HG03135 (cell line): ENCODE measurements around the gene KIAA1328.

Source experiments
- ATAC-seq: cut with Tn5 transposase; IDR thresholded peaks from one replicate; pipeline ENCODE4 v1.9.1; 2021; ENCODE audit warnings: mild to moderate bottlenecking, moderate library complexity; ENCODE audit not compliant: unreplicated experiment

Gene KIAA1328

GRCh38 chr18:37249171-37249886 lies 420.4 kb downstream of the KIAA1328 start:
- ATAC-seq, result no peak

GRCh38 chr18:37249895-37250618 lies 421.1 kb downstream of the KIAA1328 start:
- no peak for ATAC-seq

- no peak for ATAC-seq
Observed at GRCh38 chr18:37251679-37252078, 422.8 kb downstream of the KIAA1328 start.

- ATAC-seq, result no peak
Observed at GRCh38 chr18:37252342-37252741, 423.4 kb downstream of the KIAA1328 start.

- ATAC-seq, result no peak
Observed at GRCh38 chr18:37252854-37253393, 424.0 kb downstream of the KIAA1328 start.

GRCh38 chr18:37253394-37254235 lies 424.7 kb downstream of the KIAA1328 start:
- no peak for ATAC-seq

GRCh38 chr18:37254236-37254754 lies 425.4 kb downstream of the KIAA1328 start:
- no peak for ATAC-seq

- ATAC-seq, result no peak
Observed at GRCh38 chr18:37254973-37255372, 426.0 kb downstream of the KIAA1328 start.

- ATAC-seq, result no peak
Observed at GRCh38 chr18:37258131-37258530, 429.2 kb downstream of the KIAA1328 start.

GRCh38 chr18:37258819-37259218 lies 429.9 kb downstream of the KIAA1328 start:
- ATAC-seq, result no peak

- no peak for ATAC-seq
Observed at GRCh38 chr18:37259711-37260110, 430.8 kb downstream of the KIAA1328 start.

GRCh38 chr18:37260367-37261093 lies 431.6 kb downstream of the KIAA1328 start:
- no peak for ATAC-seq

- ATAC-seq, result no peak
Observed at GRCh38 chr18:37261246-37261840, 432.4 kb downstream of the KIAA1328 start.

- no peak for ATAC-seq
Observed at GRCh38 chr18:37261988-37262387, 433.1 kb downstream of the KIAA1328 start.

GRCh38 chr18:37264956-37265355 lies 436.0 kb downstream of the KIAA1328 start:
- ATAC-seq, result no peak

GRCh38 chr18:37265382-37265781 lies 436.5 kb downstream of the KIAA1328 start:
- no peak for ATAC-seq

GRCh38 chr18:37266290-37266689 lies 437.4 kb downstream of the KIAA1328 start:
- ATAC-seq, result no peak

GRCh38 chr18:37270038-37270665 lies 441.2 kb downstream of the KIAA1328 start:
- no peak for ATAC-seq

- ATAC-seq, result no peak
Observed at GRCh38 chr18:37270666-37271052, 441.7 kb downstream of the KIAA1328 start.
